Sigmoid colon (tissue), 4 donors: ENCODE measurements around the gene HTRA3.

Source experiments
- EP300 ChIP-seq, 4 donors: sonication (generic); formaldehyde crosslinking; IDR thresholded peaks; one replicate each; pipeline ENCODE4 v1.6.1; 2017; ENCODE audit warnings: antibody characterized with exemption in 4 of 4
- POLR2AphosphoS5 ChIP-seq, 4 donors: sonication (generic); formaldehyde crosslinking; IDR thresholded peaks; one replicate each; pipeline ENCODE4 v1.6.1; 2017; ENCODE audit warnings: antibody characterized with exemption in 4 of 4
- TF ChIP-seq, protein P1 (sequence below), 4 experiments: fragments of 450-650 bp in 3 of 4; fragments of 200-600 bp in 1 of 4; IDR thresholded peaks; one replicate each; pipeline ENCODE4 v1.5.1; 2016 to 2019; ENCODE audit warnings: antibody characterized with exemption in 4 of 4, mild to moderate bottlenecking in 3 of 4, moderate library complexity in 2 of 4

DNA sequence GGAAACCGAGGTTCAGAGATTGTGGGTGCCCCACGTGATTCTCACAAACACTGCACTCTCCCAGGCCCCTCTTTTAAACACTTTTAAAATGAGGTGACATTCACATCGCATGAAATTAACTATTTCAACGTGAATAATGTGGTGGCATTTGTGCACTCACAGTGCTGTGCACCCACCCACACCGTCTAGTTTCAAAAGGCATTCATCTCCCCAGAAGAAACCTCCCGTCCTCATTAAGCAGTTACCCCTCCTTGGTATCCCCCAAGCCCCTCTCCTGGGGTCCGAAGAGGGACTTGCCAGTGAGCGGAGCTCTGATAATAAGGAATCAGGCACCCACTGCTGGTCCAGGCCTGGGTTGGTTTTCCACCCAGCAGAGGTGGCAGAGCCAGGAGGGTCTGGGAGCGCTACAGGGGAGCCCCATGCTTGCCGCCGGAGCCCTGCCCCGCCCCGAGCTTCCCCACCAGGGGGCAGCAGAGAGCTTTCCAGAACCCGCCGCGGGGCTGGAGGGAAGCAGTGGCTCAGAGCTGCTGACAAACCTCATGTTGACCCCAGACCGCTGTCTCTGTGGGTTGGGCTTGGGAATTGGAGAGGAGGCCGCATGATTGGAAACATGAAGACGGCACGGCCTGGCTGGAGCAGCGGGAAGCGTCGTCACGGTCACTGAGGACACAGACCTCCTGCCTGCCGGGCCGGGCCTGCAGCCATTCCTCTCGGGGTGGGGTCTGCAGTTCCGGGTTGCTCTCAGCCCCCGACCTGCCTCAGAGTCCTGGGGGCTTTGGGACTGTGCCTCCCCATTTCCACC, 27.5 kb upstream of the HTRA3 start:
- TF ChIP-seq EP300 (IDR thresholded peaks at IDR 0.05), result no peak
- TF ChIP-seq, protein P1, sequence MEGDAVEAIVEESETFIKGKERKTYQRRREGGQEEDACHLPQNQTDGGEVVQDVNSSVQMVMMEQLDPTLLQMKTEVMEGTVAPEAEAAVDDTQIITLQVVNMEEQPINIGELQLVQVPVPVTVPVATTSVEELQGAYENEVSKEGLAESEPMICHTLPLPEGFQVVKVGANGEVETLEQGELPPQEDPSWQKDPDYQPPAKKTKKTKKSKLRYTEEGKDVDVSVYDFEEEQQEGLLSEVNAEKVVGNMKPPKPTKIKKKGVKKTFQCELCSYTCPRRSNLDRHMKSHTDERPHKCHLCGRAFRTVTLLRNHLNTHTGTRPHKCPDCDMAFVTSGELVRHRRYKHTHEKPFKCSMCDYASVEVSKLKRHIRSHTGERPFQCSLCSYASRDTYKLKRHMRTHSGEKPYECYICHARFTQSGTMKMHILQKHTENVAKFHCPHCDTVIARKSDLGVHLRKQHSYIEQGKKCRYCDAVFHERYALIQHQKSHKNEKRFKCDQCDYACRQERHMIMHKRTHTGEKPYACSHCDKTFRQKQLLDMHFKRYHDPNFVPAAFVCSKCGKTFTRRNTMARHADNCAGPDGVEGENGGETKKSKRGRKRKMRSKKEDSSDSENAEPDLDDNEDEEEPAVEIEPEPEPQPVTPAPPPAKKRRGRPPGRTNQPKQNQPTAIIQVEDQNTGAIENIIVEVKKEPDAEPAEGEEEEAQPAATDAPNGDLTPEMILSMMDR (IDR thresholded peaks at IDR 0.05), result peak; percentile 90 to 99 (median 92)
- peak in 2 of 4 donors; percentile 44 to 74 for TF ChIP-seq POLR2AphosphoS5 (IDR thresholded peaks at IDR 0.05)
